CD8-positive, alpha-beta memory T cell (primary cell): ENCODE measurements around the gene NEK7. TPM values are rescaled to one million over a fixed set of nuclear protein-coding genes. Genes with fewer than 3 reads are reported as not detected.

ENCODE experiments used
- CTCF ChIA-PET: fragments of 350-600 bp; sonication (Branson Sonifier 250); formaldehyde crosslinking; loops from one replicate; lab custom pipeline; 2021; ENCODE audit warnings: antibody characterized with exemption; lab: Charles Lee
- POLR2A ChIA-PET: fragments of 350-600 bp; sonication (Branson Sonifier 250); formaldehyde crosslinking; loops from one replicate; lab custom pipeline; 2021; ENCODE audit warnings: antibody characterized with exemption; lab: Charles Lee
- DNase-seq, 5 donors: peaks; one replicate each; pipeline versions ENCODE4 v3.0.0 to v3.0.0-alpha.2; 2020 to 2022; ENCODE audit warnings: mixed read lengths in 1 of 5
- H3K27ac ChIP-seq: one replicate; pipeline ENCODE4 v1.7.0; 2013; ENCODE audit warnings: low read depth, mild to moderate bottlenecking, low read length, moderate library complexity
- H3K27me3 ChIP-seq: 2 replicates; pipeline ENCODE4 v1.7.0; 2013; ENCODE audit warnings: low read length, mild to moderate bottlenecking; ENCODE audit not compliant: insufficient read depth, poor library complexity, severe bottlenecking
- H3K36me3 ChIP-seq: 2 replicates; pipeline ENCODE4 v1.7.0; 2013; ENCODE audit warnings: mild to moderate bottlenecking, low read length, moderate library complexity; ENCODE audit not compliant: insufficient read depth
- H3K4me1 ChIP-seq: 2 replicates; pipeline ENCODE4 v1.7.0; 2013; ENCODE audit warnings: mild to moderate bottlenecking, low read length, moderate library complexity; ENCODE audit not compliant: insufficient read depth
- H3K4me3 ChIP-seq: 2 replicates; pipeline ENCODE4 v1.7.0; 2013; ENCODE audit warnings: mild to moderate bottlenecking, low read length
- H3K9me3 ChIP-seq: 2 replicates; pipeline ENCODE4 v1.7.0; 2013; ENCODE audit warnings: mild to moderate bottlenecking, low read length
- H3K27ac Mint-ChIP-seq, 8 donors: one replicate each; pipeline ENCODE4 v1.8.0; 2020 to 2021; ENCODE audit warnings: mixed read lengths in 8 of 8, mild to moderate bottlenecking in 6 of 8, inconsistent platforms in 3 of 8, moderate library complexity in 3 of 8
- H3K27me3 Mint-ChIP-seq, 2 donors: one replicate each; pipeline ENCODE4 v1.8.0; 2020 to 2021; ENCODE audit warnings: mixed read lengths in 2 of 2, mild to moderate bottlenecking in 1 of 2, moderate library complexity in 1 of 2
- H3K36me3 Mint-ChIP-seq, 3 donors: one replicate each; pipeline ENCODE4 v1.8.0; 2020 to 2021; ENCODE audit warnings: mixed read lengths in 3 of 3, inconsistent platforms in 1 of 3, mild to moderate bottlenecking in 1 of 3
- H3K4me1 Mint-ChIP-seq, 3 donors: one replicate each; pipeline ENCODE4 v1.8.0; 2020 to 2021; ENCODE audit warnings: mixed read lengths in 3 of 3, inconsistent platforms in 1 of 3, mild to moderate bottlenecking in 1 of 3
- H3K4me3 Mint-ChIP-seq, 7 donors: one replicate each; pipeline ENCODE4 v1.8.0; 2020 to 2021; ENCODE audit warnings: mixed read lengths in 7 of 7, mild to moderate bottlenecking in 6 of 7, moderate library complexity in 4 of 7, inconsistent platforms in 2 of 7
- H3K9me3 Mint-ChIP-seq, 5 donors: one replicate each; pipeline ENCODE4 v1.8.0; 2020 to 2022; ENCODE audit warnings: mixed read lengths in 5 of 5, mild to moderate bottlenecking in 3 of 5, moderate library complexity in 2 of 5, inconsistent platforms in 1 of 5
- polyA plus RNA-seq: library from polyadenylated mRNA; unstranded; fragments of 300-500 nt; fragmentation: Illumina TruSeq; gene quantifications from one replicate; pipeline ENCODE4 v1.2.3, GENCODE V29; 2021
- total RNA-seq, 2 experiments: library from RNA; stranded (reverse); gene quantifications; one replicate each; pipeline ENCODE4 v1.2.3, GENCODE V29; 2021

Gene NEK7
- total and polyA plus RNA-seq, 3 experiments from 2014 or later: 64.7 to 80.8 (median 68.6) TPM

GRCh38 chr1:198232378-198232777 lies 75.6 kb downstream of the NEK7 start:
- Histone ChIP-seq H3K4me3 (no peak overlapping the region), H3K4me1 (peaks cover 4% of the 10 kb centered on the region), H3K36me3 (no peaks in the 10 kb centered on the region), H3K9me3 (no peaks in the 10 kb centered on the region), H3K27ac (no peak overlapping the region), H3K27me3 (no peaks in the 10 kb centered on the region)
- no peak overlapping the region for H3K4me3 Mint-ChIP-seq
- no peak for DNase-seq
- POLR2A ChIA-PET: no interaction called here
- H3K27me3 Mint-ChIP-seq: no peaks in the 10 kb centered on the region
- H3K4me1 Mint-ChIP-seq: peaks cover 29 to 61% (median 54%) of the 10 kb centered on the region in 3 donors
- CTCF ChIA-PET: no interaction called here
- peaks cover 0 to 3% (median 0%) of the 10 kb centered on the region in 5 donors for H3K9me3 Mint-ChIP-seq
- H3K36me3 Mint-ChIP-seq: peaks cover 0 to 11% (median 10%) of the 10 kb centered on the region in 3 donors
- H3K27ac Mint-ChIP-seq: peak overlapping the region in 4 of 8 donors; percentile 9 to 75 (median 37)

GRCh38 chr1:198232940-198233675 lies 76.3 kb downstream of the NEK7 start:
- H3K36me3 Mint-ChIP-seq: peaks cover 0 to 10% (median 10%) of the 10 kb centered on the region in 3 donors
- no peaks in the 10 kb centered on the region for H3K27me3 ChIP-seq
- peak overlapping the region in 1 of 8 donors; percentile 32 for H3K27ac Mint-ChIP-seq
- peaks cover 29 to 61% (median 54%) of the 10 kb centered on the region in 3 donors for H3K4me1 Mint-ChIP-seq
- ChIA-PET CTCF (no interaction called here), POLR2A (no interaction called here)
- no peak overlapping the region for H3K4me3 Mint-ChIP-seq
- no peaks in the 10 kb centered on the region for H3K36me3 ChIP-seq
- H3K27me3 Mint-ChIP-seq: no peaks in the 10 kb centered on the region
- peaks cover 0 to 2% (median 0%) of the 10 kb centered on the region in 5 donors for H3K9me3 Mint-ChIP-seq
- H3K4me3 ChIP-seq: no peak overlapping the region
- peaks cover 4% of the 10 kb centered on the region for H3K4me1 ChIP-seq
- DNase-seq: no peak
- no peaks in the 10 kb centered on the region for H3K9me3 ChIP-seq
- no peak overlapping the region for H3K27ac ChIP-seq

GRCh38 chr1:198234520-198235251 lies 77.9 kb downstream of the NEK7 start:
- Histone ChIP-seq H3K36me3 (no peaks in the 10 kb centered on the region), H3K9me3 (no peaks in the 10 kb centered on the region), H3K4me1 (peaks cover 4% of the 10 kb centered on the region), H3K27ac (no peak overlapping the region), H3K27me3 (no peaks in the 10 kb centered on the region), H3K4me3 (no peak overlapping the region)
- peaks cover 0 to 2% (median 0%) of the 10 kb centered on the region in 5 donors for H3K9me3 Mint-ChIP-seq
- peak overlapping the region in 6 of 7 donors; percentile 12 to 57 (median 44) for H3K4me3 Mint-ChIP-seq
- peaks cover 17 to 52% (median 47%) of the 10 kb centered on the region in 3 donors for H3K4me1 Mint-ChIP-seq
- H3K27me3 Mint-ChIP-seq: no peaks in the 10 kb centered on the region
- POLR2A ChIA-PET: interaction anchor here (0.8 kb wide), 1 partner anchor 103 kb away, joined by 3 read pairs; no protein-coding TSS in a partner anchor
- CTCF ChIA-PET: no interaction called here
- peak in 1 of 5 donors; percentile 16 for DNase-seq
- H3K27ac Mint-ChIP-seq: peak overlapping the region in 3 of 8 donors; percentile 10 to 48 (median 45)
- H3K36me3 Mint-ChIP-seq: peaks cover 0 to 10% (median 10%) of the 10 kb centered on the region in 3 donors

GRCh38 chr1:198238121-198238520 lies 81.3 kb downstream of the NEK7 start:
- Mint-ChIP-seq H3K9me3 (peaks cover 0 to 2% (median 0%) of the 10 kb centered on the region in 5 donors), H3K4me3 (no peak overlapping the region)
- POLR2A ChIA-PET: no interaction called here

GRCh38 chr1:198241553-198241952 lies 84.8 kb downstream of the NEK7 start:
- H3K4me1 ChIP-seq: peaks cover 4% of the 10 kb centered on the region
- H3K27ac ChIP-seq: no peak overlapping the region
- H3K4me1 Mint-ChIP-seq: peaks cover 47 to 58% (median 55%) of the 10 kb centered on the region in 3 donors
- no peaks in the 10 kb centered on the region for H3K27me3 ChIP-seq
- H3K27me3 Mint-ChIP-seq: no peaks in the 10 kb centered on the region
- H3K4me3 Mint-ChIP-seq: peak overlapping the region in 1 of 7 donors; percentile 1
- no peaks in the 10 kb centered on the region for H3K36me3 ChIP-seq
- H3K9me3 Mint-ChIP-seq: no peaks in the 10 kb centered on the region
- H3K27ac Mint-ChIP-seq: peak overlapping the region in 5 of 8 donors; percentile 8 to 92 (median 83)
- no peak for DNase-seq
- CTCF ChIA-PET: no interaction called here
- H3K4me3 ChIP-seq: no peak overlapping the region
- peaks cover 7 to 15% (median 7%) of the 10 kb centered on the region in 3 donors for H3K36me3 Mint-ChIP-seq
- no peaks in the 10 kb centered on the region for H3K9me3 ChIP-seq
- POLR2A ChIA-PET: no interaction called here

More at GRCh38 chr1:198238121-198238520, 81.3 kb downstream of the NEK7 start:
- DNase-seq: no peak
- Mint-ChIP-seq H3K4me1 (peaks cover 27 to 50% (median 48%) of the 10 kb centered on the region in 3 donors), H3K27ac (no peak overlapping the region), H3K27me3 (no peaks in the 10 kb centered on the region), H3K36me3 (peaks cover 0 to 11% (median 7%) of the 10 kb centered on the region in 3 donors)
- H3K27ac ChIP-seq: no peak overlapping the region
- no peaks in the 10 kb centered on the region for H3K27me3 ChIP-seq
- H3K4me1 ChIP-seq: peaks cover 9% of the 10 kb centered on the region
- no peaks in the 10 kb centered on the region for H3K9me3 ChIP-seq
- no peak overlapping the region for H3K4me3 ChIP-seq
- no peaks in the 10 kb centered on the region for H3K36me3 ChIP-seq
- CTCF ChIA-PET: no interaction called here

GRCh38 chr1:198244772-198245171 lies 88.0 kb downstream of the NEK7 start:
- Mint-ChIP-seq H3K27ac (peak overlapping the region in 2 of 8 donors; percentile 6 to 45), H3K4me1 (peaks cover 64 to 70% (median 65%) of the 10 kb centered on the region in 3 donors), H3K9me3 (peaks cover 0 to 4% (median 0%) of the 10 kb centered on the region in 5 donors), H3K4me3 (no peak overlapping the region), H3K27me3 (no peaks in the 10 kb centered on the region), H3K36me3 (peaks cover 7 to 21% (median 16%) of the 10 kb centered on the region in 3 donors)
- ChIA-PET POLR2A (no interaction called here), CTCF (interaction anchor here (1.4 kb wide), 1 partner anchor 49 kb away, joined by 3 read pairs; no protein-coding TSS in a partner anchor)
- Histone ChIP-seq H3K36me3 (no peaks in the 10 kb centered on the region), H3K27ac (no peak overlapping the region), H3K9me3 (no peaks in the 10 kb centered on the region), H3K27me3 (no peaks in the 10 kb centered on the region), H3K4me3 (no peak overlapping the region), H3K4me1 (peaks cover 4% of the 10 kb centered on the region)
- DNase-seq: no peak

- ChIA-PET CTCF (interaction anchor here (1.4 kb wide), 1 partner anchor 49 kb away, joined by 3 read pairs; no protein-coding TSS in a partner anchor), POLR2A (no interaction called here)
- Mint-ChIP-seq H3K4me1 (peaks cover 59 to 65% (median 60%) of the 10 kb centered on the region in 3 donors), H3K9me3 (peaks cover 0 to 4% (median 0%) of the 10 kb centered on the region in 5 donors), H3K27me3 (no peaks in the 10 kb centered on the region), H3K4me3 (no peak overlapping the region), H3K27ac (no peak overlapping the region), H3K36me3 (peaks cover 7 to 18% (median 16%) of the 10 kb centered on the region in 3 donors)
- H3K27me3 ChIP-seq: no peaks in the 10 kb centered on the region
- no peak overlapping the region for H3K4me3 ChIP-seq
- no peak overlapping the region for H3K27ac ChIP-seq
- peaks cover 4% of the 10 kb centered on the region for H3K4me1 ChIP-seq
- no peak for DNase-seq
- no peaks in the 10 kb centered on the region for H3K36me3 ChIP-seq
- H3K9me3 ChIP-seq: no peaks in the 10 kb centered on the region
Measured at GRCh38 chr1:198245379-198245778, 88.6 kb downstream of the NEK7 start.
